HG03175 (cell line): Measurements from ENCODE around the gene CRIP1.

ENCODE experiments used
- ATAC-seq: cut with Tn5 transposase; IDR thresholded peaks from one replicate; pipeline ENCODE4 v1.9.1; 2021; ENCODE audit warnings: mild to moderate bottlenecking, moderate library complexity; ENCODE audit not compliant: unreplicated experiment

The CRIP1 gene

DNA sequence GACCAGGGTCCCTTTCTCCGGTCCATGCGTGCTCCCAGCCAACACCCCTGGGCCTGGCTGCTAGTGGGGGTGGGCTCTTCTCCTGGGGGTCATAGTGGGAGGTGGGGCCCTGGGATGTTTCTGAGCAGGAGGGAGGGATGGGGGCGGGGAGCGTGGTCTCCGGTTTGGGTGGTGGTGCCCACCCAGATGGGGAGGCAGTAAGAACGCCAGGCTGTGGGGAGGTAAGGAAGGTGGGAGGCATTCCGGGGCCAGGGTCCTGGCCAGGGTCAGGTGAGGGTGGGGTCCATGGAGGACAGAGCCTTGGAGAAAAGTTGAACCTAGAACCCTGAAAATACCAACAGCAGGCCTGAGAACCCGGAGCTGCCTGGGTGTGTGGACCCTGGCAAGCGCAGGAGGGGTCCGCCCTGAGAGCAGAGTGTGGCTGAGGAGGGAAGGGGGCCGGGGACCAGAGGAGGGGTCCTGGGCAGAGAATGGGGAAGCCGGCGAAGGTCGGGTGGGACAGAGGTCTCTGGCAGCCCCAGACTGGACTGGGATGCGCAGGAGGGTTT, 6.4 kb upstream of the CRIP1 start:
- no peak for ATAC-seq

DNA sequence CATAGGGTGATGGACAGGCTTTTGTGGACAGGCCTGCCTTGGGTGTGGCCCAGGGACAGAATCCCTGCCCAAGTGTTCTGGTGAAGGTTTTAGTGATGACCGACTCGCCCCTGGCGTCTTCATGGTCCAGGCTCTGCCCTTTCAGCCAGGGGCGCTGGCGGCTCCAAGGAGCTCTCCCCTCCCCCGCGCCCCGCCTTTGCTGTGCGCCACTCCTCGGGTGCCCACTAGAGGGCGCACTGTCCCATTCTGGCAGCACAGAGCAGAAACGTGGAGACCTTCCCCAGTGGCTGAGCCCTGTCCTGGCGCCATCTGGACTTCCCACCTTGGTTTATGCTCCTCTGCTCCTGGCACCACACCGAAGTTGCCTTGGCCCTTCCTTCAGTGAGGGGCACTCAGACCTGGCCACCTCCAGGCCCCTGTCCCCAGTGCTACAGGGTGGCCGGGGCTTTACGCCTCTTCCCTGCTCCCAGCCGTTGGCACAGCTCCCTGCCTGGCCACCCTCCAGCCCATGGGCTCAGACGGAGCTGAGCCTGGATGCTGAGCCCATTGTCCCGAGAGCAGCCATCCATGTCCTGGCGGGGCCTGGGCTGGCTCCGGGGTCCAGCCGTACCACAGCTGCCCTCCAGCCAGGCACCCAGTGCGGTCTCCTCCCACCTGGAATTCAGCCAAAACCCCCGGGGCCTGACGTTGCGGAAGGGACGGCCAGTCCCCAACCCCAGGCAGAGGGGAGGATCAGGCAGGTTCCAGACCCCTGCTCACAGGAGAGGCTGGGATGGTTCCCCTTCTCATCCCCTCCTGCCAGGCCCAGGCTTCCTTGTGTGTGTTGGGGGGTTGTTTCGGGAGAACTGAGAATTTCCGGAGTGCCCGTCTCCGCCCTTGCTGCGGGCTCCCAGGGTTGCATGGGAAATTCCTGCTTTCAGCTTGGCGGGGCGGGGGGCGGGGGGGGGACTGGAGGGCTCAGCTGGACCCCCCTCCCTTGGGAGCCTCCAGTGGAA, 5.6 kb upstream of the CRIP1 start:
- peak; percentile 53 for ATAC-seq

DNA sequence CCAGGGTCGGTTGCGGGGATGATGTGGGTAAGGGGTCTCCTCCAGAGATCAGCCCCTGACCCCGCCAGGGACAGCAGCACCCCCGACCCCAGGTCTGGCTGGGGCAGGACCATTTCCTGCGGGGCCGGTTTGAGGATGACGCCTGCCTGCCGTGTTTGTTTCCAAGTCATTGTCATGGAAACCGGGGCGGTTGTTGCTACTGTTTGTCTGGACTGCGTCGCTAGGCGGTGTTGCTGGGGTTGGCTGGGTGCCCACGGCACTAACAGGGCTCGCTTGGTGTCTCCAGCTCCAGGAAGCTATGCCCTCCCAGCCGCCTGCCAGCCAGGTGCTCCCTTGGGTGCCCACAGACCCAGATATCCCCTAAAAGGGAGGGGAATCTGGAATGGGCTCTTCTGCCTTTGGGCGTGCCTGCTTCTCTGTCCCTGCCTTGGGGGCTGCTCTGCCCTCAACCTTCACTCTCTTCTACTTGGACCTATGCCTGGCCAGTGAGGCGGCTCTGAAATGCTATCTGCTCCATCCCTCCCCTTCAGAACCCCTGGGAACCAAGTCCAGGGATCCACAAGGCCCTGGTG, 4.7 kb upstream of the CRIP1 start:
- ATAC-seq: peak; percentile 60

DNA sequence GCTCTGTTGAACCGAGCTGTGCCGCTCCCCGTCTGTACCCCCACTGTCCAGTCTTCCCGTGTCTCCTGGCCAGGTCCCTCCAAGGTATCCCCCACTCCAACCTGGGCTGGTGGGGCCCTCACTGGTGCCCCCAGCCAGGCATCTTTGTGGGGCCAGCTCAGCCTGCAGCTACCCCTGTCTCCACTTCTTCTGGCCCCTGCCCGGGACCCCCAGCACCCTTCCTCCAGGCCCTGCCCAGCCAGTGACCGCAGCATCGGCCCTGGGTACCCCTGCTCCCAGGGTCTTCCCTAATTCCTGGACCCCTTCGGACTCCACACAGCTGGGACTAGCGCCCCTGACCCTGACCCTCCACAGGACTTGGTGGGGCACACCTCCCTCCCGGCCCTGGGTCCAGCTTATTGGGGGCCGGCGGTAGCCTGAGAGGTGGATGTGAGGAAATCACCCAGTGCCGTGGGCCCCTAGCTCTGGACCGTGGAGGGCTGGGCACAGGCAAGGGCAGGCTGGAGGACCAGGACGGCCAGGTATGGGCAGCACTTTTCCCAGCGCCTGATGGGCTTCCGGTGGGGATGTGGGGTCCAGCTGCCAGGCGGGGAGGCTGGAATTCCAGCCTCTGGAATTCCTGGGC, 4.1 kb upstream of the CRIP1 start:
- no peak for ATAC-seq

DNA sequence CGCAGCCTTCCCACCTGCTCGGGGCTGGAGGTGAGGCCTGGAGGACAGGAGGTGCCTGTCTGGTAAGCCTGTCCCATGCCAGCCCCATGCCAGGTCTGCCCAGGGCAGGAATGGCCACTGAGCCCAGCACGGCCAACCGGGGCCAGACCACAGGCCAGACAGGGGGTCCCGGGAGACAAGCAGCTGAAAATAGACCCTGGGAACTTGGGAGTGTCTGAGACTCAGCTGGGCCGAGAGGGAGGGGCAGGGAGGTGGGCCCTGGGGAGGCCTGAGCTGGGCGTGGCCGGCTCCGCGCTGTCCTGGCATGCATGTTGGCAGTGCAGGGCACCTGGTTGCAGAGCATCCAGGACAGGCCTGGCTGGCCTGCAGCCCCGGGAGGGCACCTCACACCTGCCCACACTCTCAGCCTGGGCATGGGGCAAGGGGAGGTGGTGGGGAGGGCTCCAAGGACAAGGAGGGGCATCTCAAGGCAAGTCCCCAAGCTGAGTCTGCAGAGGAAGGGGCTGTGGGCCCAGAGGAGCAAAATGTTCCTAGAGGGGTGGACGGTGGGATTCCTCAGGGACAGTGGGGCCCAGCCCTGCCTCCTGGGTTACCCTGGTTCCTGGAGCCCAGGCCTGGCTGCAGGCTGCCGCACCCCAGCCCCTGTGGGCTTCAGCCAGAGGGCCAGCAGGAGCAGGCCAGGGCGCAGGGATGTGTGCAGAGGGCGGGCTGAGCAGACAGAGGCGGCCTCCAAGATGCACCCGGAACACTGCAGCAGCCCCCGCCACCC, 3.2 kb upstream of the CRIP1 start:
- ATAC-seq: no peak

DNA sequence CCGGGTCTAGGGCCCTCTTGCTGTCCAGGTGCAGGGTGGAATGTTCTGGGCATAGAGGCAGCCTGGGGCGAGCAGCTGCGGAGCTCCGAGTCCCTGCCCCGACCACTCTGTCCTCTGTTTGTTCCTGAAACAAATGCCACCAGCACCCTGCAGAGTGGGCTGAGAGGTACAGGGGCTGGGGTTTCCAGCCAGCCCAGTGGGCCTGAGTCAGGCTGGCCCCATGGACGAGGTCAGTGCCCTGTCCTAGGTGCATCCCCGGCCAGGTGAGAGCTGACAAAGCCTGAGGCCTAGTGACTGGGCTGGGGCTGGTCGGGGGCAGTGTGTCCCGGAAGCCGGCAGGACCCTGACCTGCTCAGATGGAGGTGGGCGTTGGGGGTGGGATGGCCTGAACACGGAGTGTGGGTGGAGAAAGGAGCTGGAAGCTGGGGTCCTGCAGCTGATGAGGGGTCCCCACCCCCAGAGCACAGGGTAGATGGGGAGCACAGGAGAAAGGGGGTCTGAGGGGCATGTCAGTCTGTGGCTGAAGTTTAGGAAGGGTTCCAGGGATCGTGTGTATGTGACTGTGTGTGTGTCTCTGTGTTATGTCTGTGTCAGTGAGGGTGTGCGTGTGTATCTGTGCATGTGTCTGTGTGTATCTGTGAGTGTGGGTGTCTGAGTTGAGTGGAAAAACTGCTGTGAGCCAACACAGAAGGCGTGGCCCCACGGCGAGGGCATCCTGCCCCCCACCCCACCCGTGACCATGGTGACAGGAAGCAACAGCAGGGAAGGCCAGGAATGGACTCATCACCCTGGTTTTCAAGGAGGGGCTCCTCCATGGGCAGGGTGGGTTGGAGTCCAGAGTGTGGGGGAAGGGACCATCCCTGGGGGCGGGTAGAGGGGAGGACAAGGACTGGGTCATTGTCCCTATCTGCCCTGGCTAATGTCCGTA, 2.4 kb upstream of the CRIP1 start:
- no peak for ATAC-seq

DNA sequence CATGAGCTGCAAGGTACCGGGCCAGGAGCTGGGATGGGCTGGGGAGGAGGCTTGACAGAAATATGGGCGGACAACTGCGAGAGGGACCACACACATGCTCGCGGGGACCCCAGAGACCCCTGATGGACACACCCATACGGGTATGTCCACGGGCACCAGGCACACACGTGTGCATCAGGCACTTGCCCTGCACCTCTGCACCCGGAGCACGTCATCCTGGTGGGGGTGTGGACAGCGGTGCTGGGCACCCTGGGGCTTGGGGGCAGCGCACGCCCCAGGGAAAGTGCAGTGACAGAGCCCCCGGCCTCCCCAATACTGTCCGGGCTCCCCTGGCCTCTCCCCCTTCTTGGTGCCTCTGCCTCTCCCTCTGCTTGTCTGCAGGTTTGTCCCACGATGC, 1.7 kb upstream of the CRIP1 start:
- ATAC-seq: no peak

DNA sequence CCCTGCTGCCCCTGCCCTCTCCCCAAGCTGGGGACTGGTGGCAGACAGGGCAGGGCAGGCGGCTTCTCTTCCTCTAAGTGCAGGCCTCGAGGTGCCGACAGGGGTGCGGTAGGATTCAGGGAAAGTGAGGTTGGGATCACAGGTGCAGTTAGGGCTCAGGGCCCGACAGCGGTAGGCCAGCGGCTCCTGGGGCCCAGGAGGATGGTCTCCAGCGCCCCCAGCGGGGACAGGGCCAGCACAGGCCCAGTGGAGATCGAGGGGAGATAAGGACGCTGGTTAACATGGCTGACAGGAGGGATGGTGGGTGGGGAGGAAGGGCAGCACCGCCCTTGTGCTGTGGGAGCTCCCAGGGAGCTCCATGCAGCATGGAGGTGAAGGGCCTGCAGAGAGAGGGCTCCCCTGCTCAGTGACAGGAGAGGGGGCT, 935 bp upstream of the CRIP1 start:
- no peak for ATAC-seq

DNA sequence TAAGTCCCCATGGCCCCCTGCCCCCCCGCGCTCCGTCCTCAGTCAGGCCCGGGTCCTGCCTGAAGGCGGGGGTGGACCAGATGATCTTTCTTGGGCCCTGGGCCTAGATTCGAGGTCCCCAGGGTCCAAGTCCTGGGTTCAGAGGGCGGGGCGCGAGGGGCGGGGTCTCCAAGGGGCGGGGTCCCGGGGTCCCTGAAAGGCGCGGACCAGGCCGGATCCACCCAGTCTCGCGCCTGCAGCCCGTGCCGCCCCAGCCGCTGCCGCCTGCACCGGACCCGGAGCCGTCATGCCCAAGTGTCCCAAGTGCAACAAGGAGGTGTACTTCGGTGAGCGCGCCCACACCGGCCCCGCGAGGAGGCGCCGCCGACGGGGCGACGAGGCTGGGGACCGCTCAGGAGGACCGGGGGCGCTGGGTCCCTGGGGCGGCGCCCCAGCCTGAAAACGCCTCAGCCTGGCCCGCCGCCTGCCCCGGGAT, 325 bp downstream of the CRIP1 start:
- no peak for ATAC-seq

DNA sequence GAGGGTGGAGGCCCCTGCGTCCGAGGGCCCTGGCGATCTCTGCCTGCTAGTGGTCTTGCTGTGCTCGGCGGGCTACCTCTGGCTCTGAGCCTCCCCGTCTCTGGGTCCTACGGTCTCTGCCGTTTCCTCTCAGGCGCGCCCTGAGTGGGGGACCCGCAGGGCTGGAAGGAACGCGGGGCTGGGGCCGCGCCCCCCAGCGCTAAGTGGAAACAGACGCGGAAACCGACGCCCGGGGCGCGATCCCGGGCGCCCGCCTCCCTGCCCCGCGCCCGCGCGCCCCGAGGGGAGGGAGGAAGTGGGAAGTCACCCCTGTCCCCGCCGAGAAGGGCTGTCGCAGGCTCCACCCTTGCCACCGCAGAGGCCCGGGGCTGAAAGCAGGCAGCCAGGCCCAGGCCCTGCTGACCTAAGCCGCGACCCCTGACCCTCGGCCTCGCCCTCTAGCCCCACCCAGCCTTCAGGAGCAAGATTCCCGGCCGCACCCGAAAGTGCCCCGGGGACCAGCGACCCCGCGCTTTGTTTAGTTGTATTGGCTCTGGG, 831 bp downstream of the CRIP1 start:
- ATAC-seq: no peak

DNA sequence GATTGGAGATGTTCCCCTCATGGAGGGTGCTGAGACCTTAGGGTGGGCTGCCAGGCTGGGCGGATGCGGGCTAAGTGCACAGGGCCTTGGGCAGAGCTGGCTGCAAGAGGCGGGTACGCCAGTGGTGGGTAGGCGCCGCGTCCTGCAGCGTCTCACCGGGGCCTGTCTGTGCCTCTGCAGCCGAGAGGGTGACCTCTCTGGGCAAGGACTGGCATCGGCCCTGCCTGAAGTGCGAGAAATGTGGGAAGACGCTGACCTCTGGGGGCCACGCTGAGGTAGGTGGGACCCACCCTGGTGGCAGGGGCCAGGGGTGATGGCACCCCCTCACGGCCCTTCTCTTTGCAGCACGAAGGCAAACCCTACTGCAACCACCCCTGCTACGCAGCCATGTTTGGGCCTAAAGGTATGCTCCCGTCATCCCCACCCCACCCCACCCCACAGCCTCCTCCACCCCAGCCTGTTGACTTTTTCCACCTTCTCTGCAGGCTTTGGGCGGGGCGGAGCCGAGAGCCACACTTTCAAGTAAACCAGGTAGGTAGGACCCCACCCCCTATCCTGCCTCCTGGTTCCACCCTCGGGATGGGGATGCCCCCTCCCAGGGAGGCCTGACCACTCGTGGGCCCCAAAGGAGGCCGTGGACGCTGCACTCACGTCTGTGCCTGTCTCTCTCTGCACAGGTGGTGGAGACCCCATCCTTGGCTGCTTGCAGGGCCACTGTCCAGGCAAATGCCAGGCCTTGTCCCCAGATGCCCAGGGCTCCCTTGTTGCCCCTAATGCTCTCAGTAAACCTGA, 1.5 kb downstream of the CRIP1 start:
- no peak for ATAC-seq

DNA sequence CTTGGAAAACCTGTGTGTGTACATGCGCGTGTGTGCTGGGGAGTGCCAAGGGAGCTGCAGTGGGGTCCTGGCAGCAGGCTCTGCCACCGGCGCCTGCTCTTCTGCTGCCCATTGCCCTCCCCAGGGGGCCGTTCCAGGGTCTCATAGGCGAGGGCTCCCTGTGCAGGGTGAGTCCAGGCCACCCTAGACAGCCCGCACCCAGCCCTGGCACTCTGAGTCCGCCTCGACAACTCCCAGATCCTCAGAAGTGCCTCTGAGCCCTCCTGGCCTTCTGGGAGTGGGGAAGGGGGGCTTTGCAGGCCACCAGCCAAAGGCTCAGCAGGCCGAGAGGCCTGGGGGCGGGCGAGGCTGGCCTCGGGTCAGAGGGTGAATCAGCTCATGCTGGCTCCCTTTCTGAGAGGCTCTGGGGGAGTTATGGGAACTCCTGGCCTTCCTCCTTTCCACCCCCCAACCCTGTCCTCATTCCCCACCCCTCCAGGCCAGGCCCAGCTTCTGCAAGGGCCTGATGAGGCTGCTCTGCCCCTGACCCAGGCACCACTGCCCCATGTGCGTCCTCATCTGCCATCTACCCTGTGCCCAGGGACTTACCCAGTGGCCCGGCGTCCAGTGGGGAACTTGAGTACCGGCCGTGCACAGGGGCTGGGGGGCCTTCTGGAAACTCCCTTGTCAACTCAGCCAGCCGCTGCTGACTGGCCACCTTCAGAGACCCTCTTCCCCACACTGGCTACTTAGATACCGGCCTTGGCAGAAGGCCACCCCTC, 2.3 kb downstream of the CRIP1 start:
- no peak for ATAC-seq

DNA sequence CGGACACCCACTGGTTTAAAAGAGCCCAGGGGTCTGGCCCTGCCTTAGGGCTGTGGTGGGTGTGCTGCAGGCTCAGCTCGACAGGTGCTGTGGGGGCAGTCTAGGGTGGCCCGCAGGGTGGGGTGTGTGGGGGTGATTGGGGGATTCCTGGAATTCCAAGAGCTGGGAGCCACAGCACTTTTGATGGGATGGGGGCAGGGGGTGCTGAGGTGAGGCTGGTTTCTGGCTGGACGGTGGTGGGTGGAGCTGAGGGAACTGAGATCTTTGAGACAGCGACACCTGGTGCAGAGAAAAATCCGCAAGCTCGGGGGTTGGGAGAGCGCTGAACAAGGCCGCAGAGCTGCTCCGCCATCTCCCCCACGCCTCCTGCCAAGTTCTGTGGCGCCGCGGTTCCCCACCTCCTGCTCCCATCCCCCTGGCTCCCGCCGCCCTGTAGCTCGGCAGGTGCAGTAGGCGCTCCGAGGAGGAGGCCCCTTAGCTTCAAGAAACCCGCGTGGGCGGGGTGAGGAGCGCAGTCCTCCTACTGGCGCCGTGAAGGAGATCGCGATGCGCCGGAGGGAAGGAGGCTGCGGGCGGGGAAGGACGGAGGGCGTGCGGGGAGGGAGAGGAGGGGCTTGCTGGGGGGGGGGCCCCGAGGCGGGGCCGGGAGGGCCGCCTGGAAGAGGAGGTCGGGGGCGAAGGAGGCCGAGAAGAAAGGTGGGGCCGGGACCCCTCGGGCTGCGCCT, 3.0 kb downstream of the CRIP1 start:
- no peak for ATAC-seq

DNA sequence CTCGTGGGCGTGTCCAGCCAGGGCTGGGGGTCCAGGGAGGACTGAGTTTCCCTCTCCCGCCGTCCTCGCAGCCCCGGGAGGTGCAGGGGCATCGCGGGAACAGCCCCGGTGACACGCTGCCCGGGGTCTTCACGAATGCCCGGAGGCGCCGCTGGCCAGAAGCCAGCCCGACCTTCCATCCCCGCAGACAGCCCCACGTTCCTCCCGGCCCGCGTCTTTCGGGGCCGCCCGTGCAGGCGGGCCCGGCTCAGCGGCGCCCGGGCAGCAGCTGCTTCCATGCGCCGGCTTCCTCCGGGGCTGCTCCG, 3.5 kb downstream of the CRIP1 start:
- ATAC-seq: peak; percentile 2

DNA sequence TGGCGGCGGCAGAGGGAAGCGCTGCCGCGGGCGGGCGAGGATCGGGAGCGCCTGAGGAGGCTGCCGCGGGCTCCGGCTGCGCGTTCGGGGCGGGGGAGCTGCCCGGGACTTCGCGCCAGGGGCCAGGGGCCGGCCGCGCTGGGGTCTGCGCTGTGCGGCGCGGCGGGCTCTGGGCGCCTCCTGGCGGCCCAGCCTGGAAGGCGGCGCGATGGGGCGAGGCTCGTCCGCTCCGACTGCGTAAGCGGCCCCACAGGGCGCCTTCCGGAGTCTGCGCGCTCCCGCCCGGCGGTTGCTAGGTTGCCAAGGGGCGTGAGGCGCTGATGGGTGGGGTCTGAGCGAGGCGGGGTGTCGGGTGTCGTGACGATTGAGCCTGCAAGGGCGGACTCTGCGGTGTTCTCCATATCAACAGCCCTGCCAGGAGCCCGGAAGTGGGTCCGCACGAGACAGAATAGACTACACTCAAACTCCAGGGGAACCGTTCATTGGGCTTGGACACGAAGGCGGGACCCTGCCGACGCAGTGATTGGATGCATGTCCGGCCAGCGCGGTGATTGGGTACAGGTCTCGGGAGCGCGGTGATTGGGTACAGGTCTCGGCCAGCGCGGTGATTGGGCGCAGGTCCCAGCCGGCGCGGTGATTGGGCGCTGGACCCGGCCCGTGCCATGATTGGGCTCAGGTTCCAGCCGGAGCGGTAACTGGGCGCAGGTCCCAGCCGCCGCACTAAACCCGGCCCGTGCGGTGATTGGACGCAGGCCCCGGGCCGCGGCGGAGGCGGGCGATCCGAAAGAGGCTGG, 4.1 kb downstream of the CRIP1 start, which contains the start of gene TEDC1:
Gene TEDC1, plus strand, starts transcription at position 675 of the 794 bp plus-strand sequence. CDS start 130 bp downstream, outside the sequence.
- ATAC-seq: peak; percentile 69

DNA sequence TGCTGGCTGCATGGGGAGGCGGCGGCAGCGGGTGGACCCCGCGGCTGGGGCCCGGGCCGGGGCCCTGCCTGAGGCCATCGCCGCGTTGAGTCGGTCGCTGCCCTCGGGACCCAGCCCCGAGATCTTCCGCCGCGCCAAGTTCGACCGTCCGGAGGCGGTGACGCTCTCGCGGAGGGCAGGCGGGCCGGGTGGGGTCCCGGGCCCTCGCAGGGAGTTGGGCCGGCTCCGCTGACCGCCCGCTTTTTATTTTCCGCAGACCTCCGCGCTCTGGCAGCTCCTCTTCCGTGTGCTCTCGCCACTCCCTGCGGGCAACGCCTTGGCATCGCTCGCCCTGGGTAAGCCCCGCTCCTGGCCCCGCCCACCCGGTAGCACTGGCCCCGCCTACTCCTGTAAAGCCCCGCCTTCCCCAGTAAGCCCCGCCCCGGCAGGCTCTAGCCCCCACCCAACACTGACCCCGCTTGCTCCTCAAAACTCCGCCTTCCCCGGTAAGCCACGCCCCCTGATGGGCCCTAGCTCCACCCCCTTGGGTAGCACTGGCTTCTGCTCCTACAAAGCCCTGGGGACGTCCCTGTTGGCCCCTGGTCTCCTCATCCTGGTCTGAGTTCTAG, 4.8 kb downstream of the CRIP1 start:
- ATAC-seq: no peak
